Uterus (tissue), 4 donors: Measurements from ENCODE around the gene SAMD1. TPM values are rescaled to one million over a fixed set of nuclear protein-coding genes. Genes with fewer than 3 reads are reported as not detected.

Source experiments
- DNase-seq, 2 donors: peaks; one replicate each; pipeline ENCODE4 v3.0.0-alpha.2; 2019 to 2020
- H3K27ac ChIP-seq, 2 donors: fragments of 200-600 bp; sonication (generic); 1 replicate in 1 of 2; 2 replicates in 1 of 2; pipeline ENCODE4 v1.5.1; 2016 to 2018
- H3K27me3 ChIP-seq, 2 donors: fragments of 200-600 bp; sonication (generic); one replicate each; pipeline ENCODE4 v1.5.1; 2018 to 2019; ENCODE audit warnings: control low read depth in 1 of 2
- H3K36me3 ChIP-seq, 2 donors: fragments of 200-600 bp; sonication (generic); one replicate each; pipeline ENCODE4 v1.5.1; 2019; ENCODE audit warnings: control low read depth in 1 of 2
- H3K4me1 ChIP-seq, 2 donors: fragments of 200-600 bp; sonication (generic); one replicate each; pipeline ENCODE4 v1.5.1; 2018 to 2019; ENCODE audit warnings: control low read depth in 1 of 2
- H3K4me3 ChIP-seq, 2 donors: fragments of 200-600 bp; sonication (generic); 1 replicate in 1 of 2; 2 replicates in 1 of 2; pipeline ENCODE4 v1.5.1; 2018 to 2019; ENCODE audit warnings: mild to moderate bottlenecking in 1 of 2
- H3K9me3 ChIP-seq, 2 donors: fragments of 200-600 bp; sonication (generic); one replicate each; pipeline ENCODE4 v1.5.1; 2019; ENCODE audit warnings: control low read depth in 1 of 2
- POLR2A ChIP-seq, 2 donors: fragments of 450-650 bp; IDR thresholded peaks; one replicate each; pipeline ENCODE4 v1.6.1; 2016; ENCODE audit warnings: antibody characterized with exemption in 2 of 2, mild to moderate bottlenecking in 1 of 2, moderate library complexity in 1 of 2
- intact Hi-C: fragments of 100-400 bp; cut with DNase I; formaldehyde crosslinking; loops from one replicate; pipeline ENCODE4 v1.15.1; 2023; ENCODE audit warnings: low total_unique reads
- total RNA-seq, 4 donors: library from RNA; depleted of rRNA in 3 of 4; stranded (reverse); fragments of >200 nt in 3 of 4; gene quantifications; one replicate each; pipeline versions ENCODE4 v1.1.0 to v1.2.4, GENCODE V29; 2014 to 2023
- TF ChIP-seq, protein P1 (sequence below), 4 experiments: fragments of 200-600 bp in 2 of 4; fragments of 450-650 bp in 2 of 4; sonication (generic) in 2 of 4; IDR thresholded peaks; one replicate each; pipeline ENCODE4 v1.5.1; 2016 to 2019; ENCODE audit warnings: antibody characterized with exemption in 4 of 4, mild to moderate bottlenecking in 2 of 4, moderate library complexity in 1 of 4
- donor health status: DM: yes; HTN: yes; CAD: no.

SAMD1 gene
- total RNA-seq, 4 donors from 2014 or later: 6.9 to 57.8 (median 24.1) TPM

DNA sequence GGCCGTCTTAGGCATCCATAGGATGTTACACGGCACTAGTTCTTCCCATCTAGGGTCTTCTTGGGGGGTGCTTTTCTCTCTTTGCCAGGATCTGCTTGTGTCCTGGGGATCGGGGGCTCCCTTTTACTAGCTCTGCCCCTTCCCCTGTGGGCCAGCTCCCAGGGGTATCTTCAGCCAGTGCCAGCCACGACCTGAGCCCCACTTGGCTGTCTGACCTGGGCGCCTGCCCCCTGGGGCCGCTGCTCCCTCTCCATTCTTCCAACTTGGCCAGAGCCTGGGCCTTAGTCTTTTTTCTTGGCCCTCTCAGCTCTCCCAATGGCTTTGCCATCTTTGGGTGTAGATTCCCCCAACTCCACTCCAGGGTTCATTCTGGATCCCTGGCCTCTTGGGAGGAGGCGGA lies 23.9 kb upstream of the SAMD1 start:
- H3K36me3 ChIP-seq: no peaks in the 10 kb centered on the region
- H3K27me3 ChIP-seq: no peaks in the 10 kb centered on the region
- peaks cover 11 to 37% of the 10 kb centered on the region in 2 donors for H3K4me1 ChIP-seq
- intact Hi-C loops: no loop called here
- no peaks in the 10 kb centered on the region for H3K9me3 ChIP-seq
- H3K27ac ChIP-seq: peak overlapping the region; percentile 81 to 90
- no peak for DNase-seq
- H3K4me3 ChIP-seq: no peak overlapping the region
- TF ChIP-seq, protein P1, sequence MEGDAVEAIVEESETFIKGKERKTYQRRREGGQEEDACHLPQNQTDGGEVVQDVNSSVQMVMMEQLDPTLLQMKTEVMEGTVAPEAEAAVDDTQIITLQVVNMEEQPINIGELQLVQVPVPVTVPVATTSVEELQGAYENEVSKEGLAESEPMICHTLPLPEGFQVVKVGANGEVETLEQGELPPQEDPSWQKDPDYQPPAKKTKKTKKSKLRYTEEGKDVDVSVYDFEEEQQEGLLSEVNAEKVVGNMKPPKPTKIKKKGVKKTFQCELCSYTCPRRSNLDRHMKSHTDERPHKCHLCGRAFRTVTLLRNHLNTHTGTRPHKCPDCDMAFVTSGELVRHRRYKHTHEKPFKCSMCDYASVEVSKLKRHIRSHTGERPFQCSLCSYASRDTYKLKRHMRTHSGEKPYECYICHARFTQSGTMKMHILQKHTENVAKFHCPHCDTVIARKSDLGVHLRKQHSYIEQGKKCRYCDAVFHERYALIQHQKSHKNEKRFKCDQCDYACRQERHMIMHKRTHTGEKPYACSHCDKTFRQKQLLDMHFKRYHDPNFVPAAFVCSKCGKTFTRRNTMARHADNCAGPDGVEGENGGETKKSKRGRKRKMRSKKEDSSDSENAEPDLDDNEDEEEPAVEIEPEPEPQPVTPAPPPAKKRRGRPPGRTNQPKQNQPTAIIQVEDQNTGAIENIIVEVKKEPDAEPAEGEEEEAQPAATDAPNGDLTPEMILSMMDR (IDR thresholded peaks at IDR 0.05): no peak
- no peak for TF ChIP-seq POLR2A (IDR thresholded peaks at IDR 0.05)

DNA sequence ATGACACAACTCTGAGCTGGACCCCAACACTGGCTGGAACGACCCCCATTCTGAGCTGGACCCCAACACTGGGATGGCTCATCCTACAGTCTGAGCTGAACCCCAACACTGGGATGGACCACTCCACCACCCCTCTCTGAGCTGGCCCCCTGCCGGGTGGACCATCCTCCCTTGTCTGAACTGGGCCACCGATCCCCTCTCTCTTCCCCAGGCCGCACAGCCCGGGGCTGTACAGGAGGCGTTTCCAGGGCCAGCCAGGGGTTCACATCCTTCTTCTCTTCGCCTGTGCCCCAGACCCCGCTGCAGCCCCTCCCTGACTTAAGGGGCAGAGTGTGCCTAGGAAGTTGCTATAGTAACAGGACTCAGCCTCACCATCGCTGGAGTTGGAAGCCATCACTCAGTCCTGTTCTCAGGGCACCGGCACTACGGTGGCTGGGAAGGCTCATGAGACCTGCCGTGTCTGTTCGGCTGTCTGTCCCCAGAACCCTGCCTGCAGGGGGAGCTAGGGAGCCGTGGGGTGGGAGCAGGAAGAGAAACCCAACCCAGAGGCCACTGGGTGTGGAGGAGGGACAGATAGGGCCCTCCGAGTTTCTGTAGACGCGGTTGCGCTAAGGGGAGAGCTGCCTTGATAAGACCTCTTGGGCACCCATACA lies 23.3 kb upstream of the SAMD1 start:
- H3K27me3 ChIP-seq: no peaks in the 10 kb centered on the region
- H3K36me3 ChIP-seq: no peaks in the 10 kb centered on the region
- no peaks in the 10 kb centered on the region for H3K9me3 ChIP-seq
- no peak overlapping the region for H3K4me3 ChIP-seq
- peaks cover 6 to 31% of the 10 kb centered on the region in 2 donors for H3K4me1 ChIP-seq
- DNase-seq: no peak
- peak overlapping the region; percentile 81 to 90 for H3K27ac ChIP-seq
- intact Hi-C loops: no loop called here
- TF ChIP-seq, protein P1 (IDR thresholded peaks at IDR 0.05): no peak
- TF ChIP-seq POLR2A (IDR thresholded peaks at IDR 0.05): no peak

DNA sequence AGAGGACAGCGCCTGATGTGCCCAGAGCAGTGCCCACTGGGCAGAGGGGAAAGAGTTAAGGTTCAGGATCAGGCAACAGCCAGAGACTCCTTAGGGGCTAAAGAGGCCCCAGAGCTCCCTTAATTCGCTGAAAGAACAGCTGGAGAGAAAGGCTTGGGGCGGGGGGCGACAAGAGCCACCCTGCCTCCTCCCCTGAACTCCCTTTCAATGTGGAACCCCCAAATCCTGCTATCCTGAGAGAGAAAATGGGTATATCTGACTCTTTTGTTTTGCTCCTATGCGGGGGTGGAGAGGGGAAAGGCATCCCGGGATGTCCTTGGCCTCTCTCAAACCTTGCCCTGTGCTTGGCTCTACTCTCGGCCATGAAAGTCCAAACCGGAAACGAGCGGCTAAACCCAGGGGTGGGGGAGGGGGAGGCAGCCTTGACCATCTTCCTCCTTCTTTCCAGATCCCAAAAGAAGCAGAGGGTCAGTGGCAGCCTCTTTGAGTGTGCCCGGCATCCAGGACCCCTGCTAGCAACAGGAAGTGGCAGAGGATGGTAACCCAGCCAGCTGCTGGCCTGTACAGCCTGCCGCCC lies 22.3 kb upstream of the SAMD1 start:
- DNase-seq: peak in 1 of 2 donors; percentile 63
- H3K27ac ChIP-seq: peak overlapping the region; percentile 81 to 90
- no peaks in the 10 kb centered on the region for H3K36me3 ChIP-seq
- no peak for TF ChIP-seq POLR2A (IDR thresholded peaks at IDR 0.05)
- TF ChIP-seq, protein P1 (IDR thresholded peaks at IDR 0.05): no peak
- no peaks in the 10 kb centered on the region for H3K9me3 ChIP-seq
- no peaks in the 10 kb centered on the region for H3K27me3 ChIP-seq
- H3K4me1 ChIP-seq: peaks cover 5 to 29% of the 10 kb centered on the region in 2 donors
- H3K4me3 ChIP-seq: peak overlapping the region in 1 of 2 donors; percentile 29
- intact Hi-C loops: no loop called here

DNA sequence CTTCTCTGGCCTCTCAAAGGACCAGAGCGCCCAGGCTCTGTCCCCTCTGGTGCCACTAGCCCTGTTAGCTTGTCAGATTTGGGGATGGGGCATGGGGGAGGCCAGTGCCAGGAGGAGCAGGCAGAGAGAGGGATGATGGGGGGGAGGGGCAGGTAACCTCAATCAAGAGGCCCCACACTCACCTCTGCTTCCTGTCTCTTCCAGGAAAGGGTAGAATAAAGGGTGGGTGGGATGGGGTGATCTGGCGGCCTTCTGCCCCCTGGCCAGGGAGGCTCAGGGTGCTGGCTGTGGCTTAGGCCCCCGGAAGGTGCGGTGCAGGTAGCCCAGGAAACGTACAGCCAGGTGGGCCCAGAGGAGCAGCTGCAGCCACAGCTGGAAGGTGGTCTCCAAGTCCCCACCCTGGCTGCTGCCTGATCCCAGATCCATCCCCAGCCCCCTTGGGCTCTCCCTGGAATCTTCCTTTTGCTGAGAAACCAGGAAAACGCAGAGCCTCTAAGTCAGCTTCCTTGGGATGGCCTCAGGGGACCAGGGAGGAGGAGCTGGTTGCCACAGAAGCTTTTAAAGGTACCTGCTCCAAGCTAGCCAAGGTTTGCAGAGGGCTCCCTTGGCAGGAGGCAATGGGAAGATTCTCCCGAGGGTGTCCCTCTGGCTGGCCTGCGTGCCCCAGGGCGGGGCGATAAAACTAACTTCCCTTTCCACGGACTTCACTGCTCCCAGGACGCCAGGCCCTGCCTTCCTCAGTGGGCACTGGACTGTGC lies 21.7 kb upstream of the SAMD1 start:
- Histone ChIP-seq H3K4me1 (peaks cover 5 to 29% of the 10 kb centered on the region in 2 donors), H3K9me3 (no peaks in the 10 kb centered on the region), H3K4me3 (peak overlapping the region in 1 of 2 donors; percentile 29), H3K27ac (peak overlapping the region; percentile 81 to 90), H3K36me3 (no peaks in the 10 kb centered on the region), H3K27me3 (no peaks in the 10 kb centered on the region)
- intact Hi-C loops: no loop called here
- no peak for TF ChIP-seq POLR2A (IDR thresholded peaks at IDR 0.05)
- TF ChIP-seq, protein P1 (IDR thresholded peaks at IDR 0.05): no peak
- DNase-seq: no peak

DNA sequence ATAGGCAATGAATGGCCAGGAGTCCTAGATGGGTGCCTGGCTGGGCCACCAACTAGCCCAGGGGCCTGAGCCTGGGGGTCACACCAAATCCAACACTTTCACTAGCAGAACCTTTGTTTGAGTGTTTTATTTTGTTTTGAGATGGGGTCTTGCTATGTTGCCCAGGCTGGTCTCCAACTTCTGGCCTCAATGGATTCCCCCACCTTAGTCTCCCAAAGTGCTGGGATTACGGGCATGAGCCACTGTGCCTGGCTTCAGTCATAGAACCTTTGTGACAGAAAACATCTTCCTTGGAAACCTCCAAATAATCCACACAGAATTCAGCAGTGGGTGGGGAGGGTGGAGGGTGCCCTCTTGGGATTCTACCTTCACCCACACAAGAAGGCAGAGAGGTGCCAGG lies 20.9 kb upstream of the SAMD1 start:
- H3K9me3 ChIP-seq: no peaks in the 10 kb centered on the region
- H3K27ac ChIP-seq: peak overlapping the region; percentile 81 to 90
- H3K36me3 ChIP-seq: no peaks in the 10 kb centered on the region
- intact Hi-C loops: no loop called here
- peak overlapping the region in 1 of 2 donors; percentile 29 for H3K4me3 ChIP-seq
- TF ChIP-seq, protein P1 (IDR thresholded peaks at IDR 0.05): no peak
- TF ChIP-seq POLR2A (IDR thresholded peaks at IDR 0.05): no peak
- H3K4me1 ChIP-seq: peaks cover 5 to 29% of the 10 kb centered on the region in 2 donors
- DNase-seq: no peak
- no peaks in the 10 kb centered on the region for H3K27me3 ChIP-seq
